Measurements from ENCODE around the gene PDGFA.

PDGFA gene

GRCh38 chr7:502296-502695, 17.4 kb downstream of the PDGFA start:
- Histone ChIP-seq H3K9ac (ENCODE audit: low read depth, low read length) (no peak overlapping the region), H3K4me3 (ENCODE audit: low read depth, low read length) (no peak overlapping the region), H3K9me3 (ENCODE audit: control insufficient read depth, insufficient read depth, low read length) (no peaks in the 10 kb centered on the region), H3K4me1 (ENCODE audit: control insufficient read depth, insufficient read depth, low read length) (no peaks in the 10 kb centered on the region), H3K27me3 (ENCODE audit: control insufficient read depth, insufficient read depth, low read length) (no peaks in the 10 kb centered on the region), H3K36me3 (ENCODE audit: control insufficient read depth, insufficient read depth, low read length) (peaks cover 36% of the 10 kb centered on the region)

- H3K27me3 ChIP-seq (ENCODE audit: control insufficient read depth, insufficient read depth, low read length), result no peaks in the 10 kb centered on the region
- no peaks in the 10 kb centered on the region for H3K9me3 ChIP-seq (ENCODE audit: control insufficient read depth, insufficient read depth, low read length)
- no peak overlapping the region for H3K4me3 ChIP-seq (ENCODE audit: low read depth, low read length)
- H3K9ac ChIP-seq (ENCODE audit: low read depth, low read length), result no peak overlapping the region
- H3K4me1 ChIP-seq (ENCODE audit: control insufficient read depth, insufficient read depth, low read length), result no peaks in the 10 kb centered on the region
- peaks cover 32% of the 10 kb centered on the region for H3K36me3 ChIP-seq (ENCODE audit: control insufficient read depth, insufficient read depth, low read length)
Measured at GRCh38 chr7:501526-501925, 18.1 kb downstream of the PDGFA start.

- Histone ChIP-seq H3K4me1 (ENCODE audit: control insufficient read depth, insufficient read depth, low read length) (no peaks in the 10 kb centered on the region), H3K9me3 (ENCODE audit: control insufficient read depth, insufficient read depth, low read length) (no peaks in the 10 kb centered on the region), H3K4me3 (ENCODE audit: low read depth, low read length) (no peak overlapping the region), H3K27me3 (ENCODE audit: control insufficient read depth, insufficient read depth, low read length) (no peaks in the 10 kb centered on the region), H3K36me3 (ENCODE audit: control insufficient read depth, insufficient read depth, low read length) (peaks cover 32% of the 10 kb centered on the region), H3K9ac (ENCODE audit: low read depth, low read length) (no peak overlapping the region)
Measured at GRCh38 chr7:500521-501420, 18.9 kb downstream of the PDGFA start.

- Histone ChIP-seq H3K9ac (ENCODE audit: low read depth, low read length) (no peak overlapping the region), H3K27me3 (ENCODE audit: control insufficient read depth, insufficient read depth, low read length) (no peaks in the 10 kb centered on the region), H3K9me3 (ENCODE audit: control insufficient read depth, insufficient read depth, low read length) (no peaks in the 10 kb centered on the region), H3K4me1 (ENCODE audit: control insufficient read depth, insufficient read depth, low read length) (no peaks in the 10 kb centered on the region), H3K36me3 (ENCODE audit: control insufficient read depth, insufficient read depth, low read length) (peaks cover 32% of the 10 kb centered on the region), H3K4me3 (ENCODE audit: low read depth, low read length) (no peak overlapping the region)
Measured at GRCh38 chr7:499853-500485, 19.7 kb downstream of the PDGFA start.

- H3K36me3 ChIP-seq (ENCODE audit: control insufficient read depth, insufficient read depth, low read length), result peaks cover 32% of the 10 kb centered on the region
- H3K27me3 ChIP-seq (ENCODE audit: control insufficient read depth, insufficient read depth, low read length), result no peaks in the 10 kb centered on the region
- no peaks in the 10 kb centered on the region for H3K9me3 ChIP-seq (ENCODE audit: control insufficient read depth, insufficient read depth, low read length)
- no peaks in the 10 kb centered on the region for H3K4me1 ChIP-seq (ENCODE audit: control insufficient read depth, insufficient read depth, low read length)
- no peak overlapping the region for H3K9ac ChIP-seq (ENCODE audit: low read depth, low read length)
- H3K4me3 ChIP-seq (ENCODE audit: low read depth, low read length), result no peak overlapping the region
Measured at GRCh38 chr7:498678-499641, 20.7 kb downstream of the PDGFA start.

- no peaks in the 10 kb centered on the region for H3K27me3 ChIP-seq (ENCODE audit: control insufficient read depth, insufficient read depth, low read length)
- no peaks in the 10 kb centered on the region for H3K9me3 ChIP-seq (ENCODE audit: control insufficient read depth, insufficient read depth, low read length)
- peaks cover 27% of the 10 kb centered on the region for H3K36me3 ChIP-seq (ENCODE audit: control insufficient read depth, insufficient read depth, low read length)
- H3K9ac ChIP-seq (ENCODE audit: low read depth, low read length), result no peak overlapping the region
- no peaks in the 10 kb centered on the region for H3K4me1 ChIP-seq (ENCODE audit: control insufficient read depth, insufficient read depth, low read length)
- no peak overlapping the region for H3K4me3 ChIP-seq (ENCODE audit: low read depth, low read length)
Measured at GRCh38 chr7:497946-498655, 21.5 kb downstream of the PDGFA start.

GRCh38 chr7:497346-497745, 22.3 kb downstream of the PDGFA start:
- Histone ChIP-seq H3K27me3 (ENCODE audit: control insufficient read depth, insufficient read depth, low read length) (no peaks in the 10 kb centered on the region), H3K4me3 (ENCODE audit: low read depth, low read length) (no peak overlapping the region), H3K36me3 (ENCODE audit: control insufficient read depth, insufficient read depth, low read length) (peaks cover 20% of the 10 kb centered on the region), H3K9me3 (ENCODE audit: control insufficient read depth, insufficient read depth, low read length) (no peaks in the 10 kb centered on the region), H3K9ac (ENCODE audit: low read depth, low read length) (no peak overlapping the region), H3K4me1 (ENCODE audit: control insufficient read depth, insufficient read depth, low read length) (no peaks in the 10 kb centered on the region)

- H3K36me3 ChIP-seq (ENCODE audit: control insufficient read depth, insufficient read depth, low read length), result peaks cover 17% of the 10 kb centered on the region
- no peak overlapping the region for H3K9ac ChIP-seq (ENCODE audit: low read depth, low read length)
Measured at GRCh38 chr7:496528-497295, 22.9 kb downstream of the PDGFA start.

GRCh38 chr7:495761-496321, 23.8 kb downstream of the PDGFA start:
- Histone ChIP-seq H3K9ac (ENCODE audit: low read depth, low read length) (no peak overlapping the region), H3K36me3 (ENCODE audit: control insufficient read depth, insufficient read depth, low read length) (peaks cover 11% of the 10 kb centered on the region), H3K4me3 (ENCODE audit: low read depth, low read length) (no peak overlapping the region), H3K9me3 (ENCODE audit: control insufficient read depth, insufficient read depth, low read length) (no peaks in the 10 kb centered on the region), H3K4me1 (ENCODE audit: control insufficient read depth, insufficient read depth, low read length) (no peaks in the 10 kb centered on the region), H3K27me3 (ENCODE audit: control insufficient read depth, insufficient read depth, low read length) (no peaks in the 10 kb centered on the region)

More at GRCh38 chr7:496528-497295, 22.9 kb downstream of the PDGFA start:
- Histone ChIP-seq H3K9me3 (ENCODE audit: control insufficient read depth, insufficient read depth, low read length) (no peaks in the 10 kb centered on the region), H3K4me3 (ENCODE audit: low read depth, low read length) (no peak overlapping the region), H3K27me3 (ENCODE audit: control insufficient read depth, insufficient read depth, low read length) (no peaks in the 10 kb centered on the region), H3K4me1 (ENCODE audit: control insufficient read depth, insufficient read depth, low read length) (no peaks in the 10 kb centered on the region)

GRCh38 chr7:495326-495725, 24.3 kb downstream of the PDGFA start:
- H3K9ac ChIP-seq (ENCODE audit: low read depth, low read length), result no peak overlapping the region
- H3K4me3 ChIP-seq (ENCODE audit: low read depth, low read length), result no peak overlapping the region
- H3K36me3 ChIP-seq (ENCODE audit: control insufficient read depth, insufficient read depth, low read length), result peaks cover 6% of the 10 kb centered on the region
- peaks cover 1% of the 10 kb centered on the region for H3K4me1 ChIP-seq (ENCODE audit: control insufficient read depth, insufficient read depth, low read length)
- H3K9me3 ChIP-seq (ENCODE audit: control insufficient read depth, insufficient read depth, low read length), result no peaks in the 10 kb centered on the region
- H3K27me3 ChIP-seq (ENCODE audit: control insufficient read depth, insufficient read depth, low read length), result no peaks in the 10 kb centered on the region

All from iPS-15b (cell line).